Transverse colon (tissue), 4 donors: Measurements from ENCODE around the gene SLC4A2. TPM values are rescaled to one million over a fixed set of nuclear protein-coding genes. Genes with fewer than 3 reads are reported as not detected.
"Not testable (repeated sequence)": the region's sequence is repeated elsewhere in the genome, so short reads cannot be mapped to it uniquely, and the experiment has no call there.

Experiments used
- DNase-seq: peaks from one replicate; pipeline ENCODE4 v3.0.0-alpha.2; 2019
- H3K27ac ChIP-seq, 4 donors: fragments of 200-600 bp; sonication (generic); 2 replicates each; pipeline ENCODE4 v1.5.1; 2016 to 2018; ENCODE audit warnings: inconsistent platforms in 4 of 4
- H3K27me3 ChIP-seq: fragments of 200-600 bp; sonication (generic); 2 replicates; pipeline ENCODE4 v1.5.1; 2017; ENCODE audit warnings: inconsistent platforms
- H3K36me3 ChIP-seq, 4 donors: fragments of 200-600 bp; sonication (generic); 2 replicates each; pipeline ENCODE4 v1.5.1; 2017 to 2019; ENCODE audit warnings: inconsistent platforms in 4 of 4
- H3K4me1 ChIP-seq, 4 donors: fragments of 200-600 bp; sonication (generic); 2 replicates each; pipeline ENCODE4 v1.5.1; 2017 to 2020; ENCODE audit warnings: inconsistent platforms in 4 of 4
- H3K4me3 ChIP-seq, 4 donors: fragments of 200-600 bp; sonication (generic); 1 replicate in 1 of 4; 2 replicates in 3 of 4; pipeline versions ENCODE4 v1.5.1 to v1.6.1; 2017 to 2019; ENCODE audit warnings: inconsistent platforms in 4 of 4
- H3K9me3 ChIP-seq, 2 donors: fragments of 200-600 bp; sonication (generic); 2 replicates each; pipeline ENCODE4 v1.5.1; 2017 to 2019; ENCODE audit warnings: inconsistent platforms in 2 of 2
- EP300 ChIP-seq: sonication (generic); formaldehyde crosslinking; IDR thresholded peaks from one replicate; pipeline ENCODE4 v1.6.1; 2017; ENCODE audit warnings: antibody characterized with exemption, low read depth
- POLR2A ChIP-seq: fragments of 450-650 bp; IDR thresholded peaks from one replicate; pipeline ENCODE4 v1.6.1; 2016; ENCODE audit warnings: antibody characterized with exemption, mild to moderate bottlenecking, moderate library complexity
- POLR2AphosphoS5 ChIP-seq, 3 donors: sonication (generic); formaldehyde crosslinking; IDR thresholded peaks; one replicate each; pipeline ENCODE4 v1.6.1; 2016; ENCODE audit warnings: antibody characterized with exemption in 3 of 3
- WGBS, 2 donors: methylation state at CpG; one replicate each; pipeline ENCODE4 v1.1.5; 2018; ENCODE audit warnings: low coverage in 1 of 2; 5-methylcytosine and 5-hydroxymethylcytosine counted together
- in situ Hi-C, 4 donors: fragments of 200-750 bp; cut with MboI; loops; one replicate each; pipeline versions ENCODE4 v1.15.0 to v1.15.1; 2017; ENCODE audit warnings: low sequenced_read_pairs in 3 of 4, low pct_ligation_motif_present in 1 of 4, low pct_unique_long_range_greater_than_20kb in 1 of 4
- intact Hi-C: fragments of 100-400 bp; cut with DNase I; formaldehyde crosslinking; loops from one replicate; pipeline ENCODE4 v1.15.1; 2023; ENCODE audit warnings: low total_unique reads
- total RNA-seq, 4 donors: library from RNA; depleted of rRNA; stranded (reverse); fragments of >200 nt; gene quantifications; one replicate each; pipeline ENCODE4 v1.1.0, GENCODE V29; 2016
- TF ChIP-seq, protein P1 (sequence below), 5 experiments: fragments of 200-600 bp in 3 of 5; fragments of 450-650 bp in 2 of 5; sonication (generic) in 3 of 5; IDR thresholded peaks; 1 replicate in 2 of 5; 2 replicates in 3 of 5; pipeline ENCODE4 v1.5.1; 2016 to 2017; ENCODE audit warnings: antibody characterized with exemption in 5 of 5, inconsistent platforms in 3 of 5, mild to moderate bottlenecking in 2 of 5, moderate library complexity in 1 of 5

SLC4A2 gene
- total RNA-seq, 4 donors from 2014 or later: 61.7 to 464 (median 83.2) TPM

GRCh38 chr7:151025924-151026671 lies 33.3 kb upstream of the SLC4A2 start:
- intact Hi-C loops: no loop called here
- H3K9me3 ChIP-seq: no peaks in the 10 kb centered on the region
- peaks cover 5% of the 10 kb centered on the region for H3K27me3 ChIP-seq
- TF ChIP-seq, protein P1, sequence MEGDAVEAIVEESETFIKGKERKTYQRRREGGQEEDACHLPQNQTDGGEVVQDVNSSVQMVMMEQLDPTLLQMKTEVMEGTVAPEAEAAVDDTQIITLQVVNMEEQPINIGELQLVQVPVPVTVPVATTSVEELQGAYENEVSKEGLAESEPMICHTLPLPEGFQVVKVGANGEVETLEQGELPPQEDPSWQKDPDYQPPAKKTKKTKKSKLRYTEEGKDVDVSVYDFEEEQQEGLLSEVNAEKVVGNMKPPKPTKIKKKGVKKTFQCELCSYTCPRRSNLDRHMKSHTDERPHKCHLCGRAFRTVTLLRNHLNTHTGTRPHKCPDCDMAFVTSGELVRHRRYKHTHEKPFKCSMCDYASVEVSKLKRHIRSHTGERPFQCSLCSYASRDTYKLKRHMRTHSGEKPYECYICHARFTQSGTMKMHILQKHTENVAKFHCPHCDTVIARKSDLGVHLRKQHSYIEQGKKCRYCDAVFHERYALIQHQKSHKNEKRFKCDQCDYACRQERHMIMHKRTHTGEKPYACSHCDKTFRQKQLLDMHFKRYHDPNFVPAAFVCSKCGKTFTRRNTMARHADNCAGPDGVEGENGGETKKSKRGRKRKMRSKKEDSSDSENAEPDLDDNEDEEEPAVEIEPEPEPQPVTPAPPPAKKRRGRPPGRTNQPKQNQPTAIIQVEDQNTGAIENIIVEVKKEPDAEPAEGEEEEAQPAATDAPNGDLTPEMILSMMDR (IDR thresholded peaks at IDR 0.05): no peak
- TF ChIP-seq POLR2A (no peak), POLR2AphosphoS5 (IDR thresholded peaks at IDR 0.05) (no peak), EP300 (no peak)
- 72 to 100% methylated on average over 1 to 4 of the region's 4 CpGs for WGBS, 2 donors
- DNase-seq: no peak
- in situ Hi-C loops: no loop called here
- no peaks in the 10 kb centered on the region for H3K36me3 ChIP-seq
- no peak overlapping the region for H3K4me3 ChIP-seq
- H3K27ac ChIP-seq: no peak overlapping the region
- peaks cover 0 to 19% (median 13%) of the 10 kb centered on the region in 4 donors for H3K4me1 ChIP-seq

DNA sequence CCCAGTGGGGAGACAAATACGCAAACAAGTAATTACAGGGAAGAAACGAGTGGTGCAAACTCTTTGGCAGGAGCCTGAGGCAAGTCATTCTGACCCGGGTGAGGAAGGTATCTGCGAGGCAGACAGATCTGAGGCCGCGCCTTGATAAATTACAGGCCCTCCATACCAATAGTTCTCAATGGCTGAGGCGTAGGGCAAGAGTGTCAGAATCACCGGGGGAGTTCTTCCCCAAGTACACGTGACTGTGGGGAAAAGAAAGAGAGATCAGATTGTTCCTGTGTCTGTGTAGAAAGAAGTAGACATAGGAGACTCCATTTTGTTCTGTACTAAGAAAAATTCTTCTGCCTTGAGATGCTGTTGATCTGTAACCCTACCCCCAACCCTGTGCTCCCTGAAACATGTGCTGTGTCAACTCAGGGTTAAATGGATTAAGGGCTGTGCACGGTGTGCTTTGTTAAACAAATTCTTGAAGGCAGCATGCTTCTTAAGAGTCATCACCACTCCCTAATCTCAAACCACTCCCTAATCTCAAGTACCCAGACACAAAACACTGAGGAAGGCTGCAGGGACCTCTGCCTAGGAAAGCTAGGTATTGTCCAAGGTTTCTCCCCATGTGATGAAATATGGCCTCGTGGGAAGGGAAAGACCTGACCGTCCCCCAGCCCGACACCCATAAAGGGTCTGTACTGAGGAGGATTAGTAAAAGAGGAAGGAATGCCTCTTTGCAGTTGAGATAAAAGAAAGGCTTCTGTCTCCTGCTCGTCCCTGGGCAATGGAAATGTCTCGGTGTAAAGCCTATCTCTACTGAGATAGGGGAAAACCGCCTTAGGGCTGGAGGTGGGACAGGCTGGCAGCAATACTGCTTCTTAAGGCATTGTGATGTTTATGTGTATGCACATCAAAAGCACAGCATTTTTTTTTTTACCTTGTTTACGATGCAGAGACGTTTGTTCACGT lies 32.3 kb upstream of the SLC4A2 start:
- 34 to 52% methylated on average over 7 to 19 of the region's 19 CpGs for WGBS, 2 donors
- DNase-seq, H3K9me3 ChIP-seq, intact Hi-C loops, H3K36me3 ChIP-seq, H3K27me3 ChIP-seq, in situ Hi-C loops: not testable (repeated sequence)
- peak overlapping the region in 1 of 4 donors; percentile 86 for H3K4me3 ChIP-seq
- H3K4me1 ChIP-seq: peaks cover 0 to 19% (median 13%) of the 10 kb centered on the region in 4 donors
- H3K27ac ChIP-seq: peak overlapping the region in 2 of 4 donors; percentile 87 to 89

DNA sequence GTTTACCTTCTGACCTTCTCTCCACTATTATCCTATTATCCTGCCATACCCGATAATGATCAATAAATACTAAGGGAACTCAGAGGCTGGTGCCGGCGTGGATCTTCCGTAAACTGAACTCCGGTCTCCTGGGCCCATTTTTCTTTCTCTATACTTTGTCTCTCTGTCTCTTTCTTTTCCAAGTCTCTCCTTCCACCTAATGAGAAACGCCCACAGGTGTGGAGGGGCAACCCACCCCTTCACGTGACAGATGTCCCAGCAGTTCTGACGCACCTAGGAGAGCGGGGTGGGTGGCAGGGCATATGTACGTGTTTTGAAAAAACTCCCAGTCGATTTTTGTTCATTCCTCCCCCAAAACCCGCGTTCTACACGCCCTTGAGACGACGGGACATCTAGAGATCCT lies 31.7 kb upstream of the SLC4A2 start:
- peak; percentile 3 for TF ChIP-seq POLR2A
- in situ Hi-C loops, H3K27me3 ChIP-seq, DNase-seq, H3K9me3 ChIP-seq, H3K36me3 ChIP-seq, intact Hi-C loops: not testable (repeated sequence)
- Histone ChIP-seq H3K4me3 (peak overlapping the region; percentile 21 to 86 (median 59)), H3K4me1 (peaks cover 0 to 19% (median 13%) of the 10 kb centered on the region in 4 donors), H3K27ac (peak overlapping the region; percentile 76 to 93 (median 88))
- WGBS, 2 donors: 17 to 54% methylated on average over 5 to 16 of the region's 16 CpGs

GRCh38 chr7:151028131-151028947 lies 31.1 kb upstream of the SLC4A2 start, which contains the start of gene ABCB8:
Gene ABCB8 (plus strand): TSS chr7:151028450. CDS start chr7:151028516, 66 bp downstream.
- intact Hi-C loops: no loop called here
- peak within 1 kb of the TSS; percentile 76 to 93 (median 88) for H3K27ac ChIP-seq
- H3K36me3 ChIP-seq: no peaks in the 10 kb centered on the region
- peaks cover 0 to 19% (median 13%) of the 10 kb centered on the region in 4 donors for H3K4me1 ChIP-seq
- 0 to 1% methylated on average over 2 to 50 of the region's 53 CpGs for WGBS, 2 donors
- no peaks in the 10 kb centered on the region for H3K9me3 ChIP-seq
- in situ Hi-C loops: no loop called here
- TF ChIP-seq, protein P1 (IDR thresholded peaks at IDR 0.05): peak; percentile 43 to 84 (median 56)
- TF ChIP-seq EP300 (no peak), POLR2A (peak; percentile 65), POLR2AphosphoS5 (IDR thresholded peaks at IDR 0.05) (peak; percentile 28 to 70 (median 39))
- peak within 1 kb of the TSS; percentile 53 to 86 (median 74) for H3K4me3 ChIP-seq
- H3K27me3 ChIP-seq: no peaks in the 10 kb centered on the region
- DNase-seq: peak; percentile 99
